Measurements from ENCODE around the gene LAMTOR2.
"Not testable (repeated sequence)": the region's sequence is repeated elsewhere in the genome, so short reads cannot be mapped to it uniquely, and the experiment has no call there.

LAMTOR2 gene

GRCh38 chr1:156024801-156025200 lies 29.8 kb upstream of the LAMTOR2 start:
- Histone ChIP-seq H3K9me3 (no peaks in the 10 kb centered on the region), H3K27me3 (no peaks in the 10 kb centered on the region), H3K27ac (no peak overlapping the region), H3K36me3 (no peaks in the 10 kb centered on the region), H3K4me3 (no peak overlapping the region), H3K4me1 (peaks cover 0 to 8% (median 5%) of the 10 kb centered on the region in 4 donors)
- intact Hi-C loops (cut with DNase I; ENCODE audit: low total_unique reads): no loop called here
- no peak for DNase-seq
- no peak for TF ChIP-seq CTCF (IDR thresholded peaks at IDR 0.05)

GRCh38 chr1:156025876-156026275 lies 28.7 kb upstream of the LAMTOR2 start:
- Histone ChIP-seq H3K27me3 (no peaks in the 10 kb centered on the region), H3K27ac (no peak overlapping the region), H3K9me3 (no peaks in the 10 kb centered on the region), H3K36me3 (no peaks in the 10 kb centered on the region), H3K4me1 (no peaks in the 10 kb centered on the region), H3K4me3 (no peak overlapping the region)
- intact Hi-C loops (cut with DNase I; ENCODE audit: low total_unique reads): no loop called here
- DNase-seq: no peak
- peak in 1 of 2 experiments; percentile 7 for TF ChIP-seq CTCF (IDR thresholded peaks at IDR 0.05)

GRCh38 chr1:156026588-156026987 lies 28.0 kb upstream of the LAMTOR2 start:
- TF ChIP-seq CTCF (IDR thresholded peaks at IDR 0.05): no peak
- intact Hi-C loops (cut with DNase I; ENCODE audit: low total_unique reads): no loop called here
- H3K4me3 ChIP-seq: no peak overlapping the region
- no peaks in the 10 kb centered on the region for H3K9me3 ChIP-seq
- no peaks in the 10 kb centered on the region for H3K36me3 ChIP-seq
- H3K27me3 ChIP-seq: no peaks in the 10 kb centered on the region
- H3K27ac ChIP-seq: no peak overlapping the region
- no peaks in the 10 kb centered on the region for H3K4me1 ChIP-seq
- DNase-seq: no peak

GRCh38 chr1:156033011-156033410 lies 21.6 kb upstream of the LAMTOR2 start:
- intact Hi-C loops (cut with DNase I; ENCODE audit: low total_unique reads): no loop called here
- Histone ChIP-seq H3K27me3 (no peaks in the 10 kb centered on the region), H3K4me1 (no peaks in the 10 kb centered on the region), H3K9me3 (no peaks in the 10 kb centered on the region), H3K4me3 (no peak overlapping the region), H3K36me3 (peaks cover 13 to 23% (median 20%) of the 10 kb centered on the region in 3 donors), H3K27ac (no peak overlapping the region)
- TF ChIP-seq CTCF (IDR thresholded peaks at IDR 0.05): no peak
- DNase-seq: no peak

- DNase-seq; H3K4me1 ChIP-seq; H3K27me3 ChIP-seq; H3K4me3 ChIP-seq; H3K9me3 ChIP-seq; intact Hi-C loops (cut with DNase I; ENCODE audit: low total_unique reads); H3K27ac ChIP-seq: not testable (repeated sequence)
- H3K36me3 ChIP-seq: peaks cover 19 to 42% (median 36%) of the 10 kb centered on the region in 3 donors
These were observed 19.6 kb upstream of the LAMTOR2 start for GRCh38 chr1:156034991-156035390.

GRCh38 chr1:156042828-156043227 lies 11.8 kb upstream of the LAMTOR2 start:
- peaks cover 45 to 85% (median 67%) of the 10 kb centered on the region in 3 donors for H3K36me3 ChIP-seq
- intact Hi-C loops (cut with DNase I; ENCODE audit: low total_unique reads): no loop called here
- TF ChIP-seq CTCF (IDR thresholded peaks at IDR 0.05): no peak

More at GRCh38 chr1:156042828-156043227, 11.8 kb upstream of the LAMTOR2 start:
- H3K27me3 ChIP-seq: no peaks in the 10 kb centered on the region
- H3K27ac ChIP-seq: no peak overlapping the region
- H3K4me3 ChIP-seq: no peak overlapping the region
- no peaks in the 10 kb centered on the region for H3K9me3 ChIP-seq
- H3K4me1 ChIP-seq: no peaks in the 10 kb centered on the region
- DNase-seq: no peak
